Measurements from ENCODE around the gene ITPR3.

The ITPR3 gene

GRCh38 chr6:33671744-33672072 lies 50.6 kb downstream of the ITPR3 start:
- no peak for DNase-seq

GRCh38 chr6:33672808-33673207 lies 51.7 kb downstream of the ITPR3 start:
- DNase-seq, result peak; percentile 96

GRCh38 chr6:33673851-33674250 lies 52.7 kb downstream of the ITPR3 start:
- no peak for DNase-seq

DNA sequence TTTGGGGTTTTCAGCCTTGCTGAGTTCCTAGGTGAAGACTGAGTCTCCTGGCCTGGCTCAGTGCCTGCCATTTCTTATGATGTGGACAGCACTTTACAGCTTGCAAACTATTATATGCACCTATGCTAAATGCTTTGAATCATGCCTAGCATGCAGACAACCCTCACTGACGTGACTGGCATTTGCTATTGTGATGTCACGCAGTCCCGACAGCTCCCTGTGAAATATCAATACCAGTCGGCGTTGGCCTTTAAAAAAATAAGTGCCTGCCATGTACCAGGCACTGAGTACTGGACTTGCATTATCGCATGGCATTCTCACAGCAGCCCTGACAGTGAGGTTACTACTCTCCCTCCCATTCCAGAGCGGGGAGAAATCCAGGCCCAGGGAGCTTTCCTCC lies 54.8 kb downstream of the ITPR3 start:
- DNase-seq, result no peak

- DNase-seq, result no peak
These were observed 55.5 kb downstream of the ITPR3 start for GRCh38 chr6:33676416-33677142.

GRCh38 chr6:33677143-33677660 lies 56.1 kb downstream of the ITPR3 start:
- no peak for DNase-seq

GRCh38 chr6:33677689-33678088 lies 56.6 kb downstream of the ITPR3 start:
- DNase-seq, result no peak

DNA sequence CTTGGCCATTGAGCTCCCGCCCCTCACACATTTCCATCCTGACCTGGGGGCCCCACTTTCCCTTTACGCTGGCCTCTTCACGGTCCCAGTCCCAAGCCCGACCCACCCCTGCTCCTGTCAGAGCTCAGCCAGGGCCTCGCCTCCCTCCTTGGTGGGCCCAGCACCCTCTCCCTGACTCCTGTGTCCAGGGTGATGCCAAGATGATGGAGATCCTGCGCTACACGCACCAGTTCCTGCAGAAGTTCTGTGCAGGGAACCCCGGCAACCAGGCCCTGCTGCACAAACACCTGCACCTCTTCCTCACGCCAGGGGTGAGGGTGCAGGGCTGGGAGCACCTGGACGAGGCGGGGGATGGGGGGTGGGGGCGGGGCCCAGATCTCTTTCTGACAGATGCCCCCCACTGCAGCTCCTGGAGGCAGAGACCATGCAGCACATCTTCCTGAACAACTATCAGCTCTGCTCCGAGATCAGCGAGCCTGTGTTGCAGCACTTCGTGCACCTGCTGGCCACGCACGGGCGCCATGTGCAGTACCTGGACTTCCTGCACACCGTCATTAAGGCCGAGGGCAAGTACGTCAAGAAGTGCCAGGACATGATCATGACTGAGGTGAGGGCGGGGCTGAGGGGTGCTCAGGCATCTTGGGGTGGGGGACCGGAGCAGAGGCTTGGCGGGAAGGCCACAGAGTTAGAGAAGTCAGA lies 57.3 kb downstream of the ITPR3 start:
- no peak for DNase-seq

DNA sequence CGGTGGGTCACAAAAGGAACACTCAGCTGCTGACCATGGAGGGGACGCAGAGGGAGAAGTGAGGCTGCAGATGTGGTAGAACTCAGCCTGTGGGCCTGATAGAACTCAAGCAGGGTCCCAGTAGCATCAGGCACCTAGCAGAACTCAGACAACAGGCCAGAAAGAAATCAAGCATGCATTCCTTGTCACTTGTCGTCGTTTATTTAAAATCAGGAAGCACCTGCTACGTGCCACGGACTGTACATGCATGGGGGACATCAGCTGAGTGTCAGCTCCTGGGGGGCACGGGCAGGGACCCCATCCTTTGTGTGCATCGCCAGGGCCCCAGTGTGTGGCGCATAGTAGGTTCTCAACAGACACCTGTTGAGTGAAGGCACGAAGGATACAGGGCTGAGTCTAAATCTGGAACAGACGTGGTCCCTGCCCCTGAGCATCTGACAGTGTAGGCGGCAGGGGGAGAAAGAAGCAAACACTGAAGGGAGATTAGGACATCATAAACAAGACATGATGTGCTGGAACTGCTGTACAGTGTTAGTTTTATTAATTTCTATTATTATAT lies 57.9 kb downstream of the ITPR3 start:
- no peak for DNase-seq

GRCh38 chr6:33679761-33680160 lies 58.6 kb downstream of the ITPR3 start:
- no peak for DNase-seq

- DNase-seq, result no peak
These were observed 61.2 kb downstream of the ITPR3 start for GRCh38 chr6:33682341-33682740.

DNA sequence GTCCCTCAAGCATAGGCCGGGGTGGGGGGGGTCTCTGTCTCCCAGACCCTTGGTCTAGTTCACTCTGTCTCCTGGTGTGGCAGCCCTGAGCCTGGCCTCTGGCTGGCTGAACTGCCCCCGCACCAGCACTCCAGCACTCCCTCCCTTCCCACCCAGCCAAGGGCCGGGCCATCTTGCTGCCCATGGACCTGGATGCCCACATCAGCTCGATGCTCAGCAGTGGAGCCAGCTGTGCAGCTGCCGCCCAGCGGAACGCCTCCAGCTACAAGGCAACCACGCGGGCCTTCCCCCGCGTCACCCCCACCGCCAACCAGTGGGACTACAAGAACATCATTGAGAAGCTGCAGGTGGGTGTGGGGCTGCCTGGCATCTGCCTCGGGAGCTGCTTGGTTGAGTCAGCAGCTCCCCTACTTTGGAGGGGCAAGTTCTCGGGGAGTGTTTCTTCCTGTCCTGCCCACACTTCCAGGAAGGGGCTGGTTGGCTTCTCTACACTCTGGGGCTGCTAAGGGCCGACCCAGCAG lies 62.0 kb downstream of the ITPR3 start:
- no peak for DNase-seq

DNA sequence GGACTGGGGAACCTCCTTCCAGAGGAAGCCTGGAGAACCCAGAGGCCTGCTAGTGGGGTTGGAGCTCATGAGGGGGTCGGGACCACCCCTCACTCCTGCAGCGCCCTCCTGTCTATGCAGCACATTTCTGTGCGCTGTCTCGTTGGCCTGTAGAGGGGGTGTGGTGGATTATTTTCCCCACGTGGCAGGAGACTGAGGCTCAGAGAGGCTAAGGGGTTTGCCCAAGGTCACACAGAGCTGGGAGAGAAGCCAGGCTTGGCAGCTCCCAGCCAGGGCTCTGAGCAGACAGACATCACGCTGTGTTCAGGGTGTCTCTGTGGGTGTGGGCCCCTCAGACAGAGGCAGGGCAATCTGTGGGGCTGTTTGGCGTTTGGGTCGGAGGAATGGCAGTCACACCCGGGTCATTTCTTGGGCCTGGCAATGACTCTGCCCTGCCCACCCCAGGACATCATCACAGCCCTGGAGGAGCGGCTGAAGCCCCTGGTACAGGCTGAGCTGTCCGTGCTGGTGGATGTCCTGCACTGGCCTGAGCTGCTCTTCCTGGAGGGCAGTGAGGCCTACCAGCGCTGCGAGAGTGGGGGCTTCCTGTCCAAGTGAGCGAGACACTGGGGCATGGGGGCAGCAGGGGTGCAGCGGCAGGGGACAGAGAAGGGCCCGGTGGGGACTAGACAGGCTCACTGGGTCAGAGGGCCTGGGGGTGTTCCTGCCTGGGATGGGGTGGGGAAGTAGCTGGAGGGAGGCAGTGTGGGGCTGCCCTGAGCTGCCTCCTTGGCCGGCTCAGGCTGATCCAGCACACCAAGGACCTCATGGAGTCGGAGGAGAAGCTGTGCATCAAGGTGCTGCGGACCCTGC lies 62.7 kb downstream of the ITPR3 start:
- no peak for DNase-seq

- no peak for DNase-seq
These were observed 63.3 kb downstream of the ITPR3 start for GRCh38 chr6:33684428-33684896.

GRCh38 chr6:33684983-33685382 lies 63.9 kb downstream of the ITPR3 start:
- DNase-seq, result no peak

GRCh38 chr6:33685411-33686224 lies 64.5 kb downstream of the ITPR3 start:
- no peak for DNase-seq

DNA sequence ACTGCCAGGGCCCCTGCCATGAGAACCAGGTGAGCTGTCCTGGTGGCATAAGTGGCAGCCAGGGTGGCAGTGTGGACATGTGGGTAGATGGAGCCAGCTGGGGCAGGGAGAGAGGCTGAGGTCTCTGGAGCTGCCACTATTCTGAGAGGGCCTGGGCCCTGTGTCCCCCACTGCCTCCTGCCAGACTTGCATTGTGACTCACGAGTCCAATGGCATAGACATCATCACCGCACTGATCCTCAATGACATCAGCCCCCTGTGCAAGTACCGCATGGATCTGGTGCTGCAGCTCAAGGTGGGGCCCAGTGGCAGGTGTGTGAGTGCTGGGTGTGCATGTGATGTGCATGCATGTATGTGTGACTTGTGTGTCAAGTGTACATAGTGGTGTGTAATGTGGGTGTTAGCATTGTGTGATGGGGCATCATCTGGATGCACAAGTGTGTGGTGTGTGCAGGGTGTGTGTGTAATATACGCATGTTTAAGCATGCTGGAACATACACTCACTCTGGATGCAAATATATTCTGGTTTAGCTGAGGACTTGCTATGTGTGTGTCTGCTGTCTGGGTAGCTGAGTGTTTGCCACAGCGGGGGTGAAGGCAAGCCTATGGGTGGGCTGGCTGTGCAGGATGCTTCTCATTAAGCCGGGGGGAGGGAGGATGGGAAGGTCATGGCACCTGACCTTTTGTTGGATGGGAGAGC lies 65.3 kb downstream of the ITPR3 start:
- DNase-seq, result no peak

DNA sequence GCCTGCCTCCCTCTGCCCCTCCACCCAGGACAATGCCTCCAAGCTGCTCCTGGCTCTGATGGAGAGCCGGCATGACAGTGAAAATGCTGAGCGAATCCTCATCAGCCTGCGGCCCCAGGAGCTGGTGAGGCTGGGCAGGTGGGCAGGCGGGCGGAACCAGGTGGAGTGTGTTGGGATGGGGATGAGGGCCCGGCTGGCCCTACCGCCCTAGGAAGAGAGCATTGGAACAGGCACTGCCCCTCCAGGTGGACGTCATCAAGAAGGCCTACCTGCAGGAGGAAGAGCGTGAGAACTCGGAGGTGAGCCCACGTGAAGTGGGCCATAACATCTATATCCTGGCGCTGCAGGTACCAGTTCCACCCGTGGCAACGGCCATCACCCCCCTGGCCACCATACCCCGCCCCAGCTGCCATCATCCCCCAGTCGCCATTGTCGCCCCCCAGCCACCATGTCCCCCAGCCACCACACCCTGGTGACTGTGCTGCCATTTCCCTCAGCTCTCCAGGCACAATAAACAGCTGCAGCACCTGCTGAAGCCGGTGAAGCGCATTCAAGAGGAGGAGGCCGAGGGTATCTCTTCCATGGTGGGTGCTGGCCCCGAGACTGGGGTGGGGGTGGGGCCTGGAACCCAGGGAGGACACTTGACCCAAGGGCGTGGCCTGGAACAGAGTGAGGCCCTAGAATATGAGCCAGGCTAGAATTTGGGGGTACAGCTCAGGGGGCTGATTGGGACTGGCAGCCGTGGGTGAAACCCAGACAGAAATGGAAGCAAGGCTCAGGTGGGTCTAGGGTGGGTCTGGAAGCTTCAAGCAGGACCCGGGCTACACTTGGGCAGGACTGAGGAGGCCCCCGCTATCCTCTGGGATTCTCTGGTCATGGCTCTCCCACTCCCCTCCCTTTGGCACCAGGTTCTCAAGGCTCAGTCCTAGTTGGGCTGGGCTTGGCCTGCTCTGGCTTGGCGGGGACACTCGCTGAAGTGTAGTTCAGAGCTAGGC lies 66.2 kb downstream of the ITPR3 start:
- no peak for DNase-seq

DNA sequence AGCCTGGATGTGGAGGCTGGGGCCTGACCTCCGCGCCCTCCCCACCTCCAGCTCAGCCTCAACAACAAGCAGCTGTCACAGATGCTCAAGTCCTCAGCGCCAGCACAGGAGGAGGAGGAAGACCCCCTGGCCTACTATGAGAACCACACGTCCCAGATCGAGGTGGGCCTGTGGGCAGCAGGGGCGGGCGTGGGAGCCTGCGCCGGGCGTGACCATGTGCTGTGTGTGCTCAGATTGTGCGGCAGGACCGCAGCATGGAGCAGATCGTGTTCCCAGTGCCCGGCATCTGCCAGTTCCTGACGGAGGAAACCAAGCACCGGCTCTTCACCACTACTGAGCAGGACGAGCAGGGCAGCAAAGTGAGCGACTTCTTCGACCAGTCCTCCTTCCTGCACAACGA lies 66.9 kb downstream of the ITPR3 start:
- DNase-seq, result no peak
